Esophagus muscularis mucosa (tissue), 4 donors: ENCODE measurements around the gene MT1HL1. TPM values are rescaled to one million over a fixed set of nuclear protein-coding genes. Genes with fewer than 3 reads are reported as not detected.

Experiments used
- DNase-seq: peaks from one replicate; pipeline ENCODE4 v3.0.0-alpha.2; 2017; ENCODE audit errors: extremely low spot score
- H3K27ac ChIP-seq, 4 donors: fragments of 200-600 bp; sonication (generic); replicated peaks in 1 of 4; 1 replicate in 3 of 4; 2 replicates in 1 of 4; pipeline ENCODE4 v1.5.1; 2016 to 2019; ENCODE audit warnings: mild to moderate bottlenecking in 1 of 4
- H3K27me3 ChIP-seq, 4 donors: fragments of 200-600 bp; sonication (generic); one replicate each; pipeline versions ENCODE4 v1.5.1 to v1.6.0; 2016 to 2019
- H3K36me3 ChIP-seq, 4 donors: fragments of 200-600 bp; sonication (generic); one replicate each; pipeline ENCODE4 v1.5.1; 2016 to 2019
- H3K4me1 ChIP-seq, 4 donors: fragments of 200-600 bp; sonication (generic); one replicate each; pipeline ENCODE4 v1.5.1; 2016 to 2019
- H3K4me3 ChIP-seq, 4 donors: fragments of 200-600 bp; sonication (generic); 1 replicate in 2 of 4; 2 replicates in 2 of 4; pipeline ENCODE4 v1.5.1; 2016 to 2019; ENCODE audit warnings: mild to moderate bottlenecking in 4 of 4, moderate library complexity in 1 of 4
- H3K9me3 ChIP-seq, 4 donors: fragments of 200-600 bp; sonication (generic); 1 replicate in 3 of 4; 2 replicates in 1 of 4; pipeline ENCODE4 v1.5.1; 2016 to 2019
- CTCF ChIP-seq, 3 experiments: fragments of 200-600 bp in 2 of 3; fragments of 450-650 bp in 1 of 3; sonication (generic) in 2 of 3; IDR thresholded peaks; one replicate each; pipeline ENCODE4 v1.5.1; 2017 to 2019; ENCODE audit warnings: antibody characterized with exemption in 3 of 3, mild to moderate bottlenecking in 2 of 3, moderate library complexity in 1 of 3
- EP300 ChIP-seq: sonication (generic); formaldehyde crosslinking; IDR thresholded peaks from one replicate; pipeline ENCODE4 v1.6.1; 2017; ENCODE audit warnings: antibody characterized with exemption
- POLR2A ChIP-seq: fragments of 450-650 bp; IDR thresholded peaks from one replicate; pipeline ENCODE4 v1.6.1; 2017; ENCODE audit warnings: antibody characterized with exemption, moderate library complexity, mild to moderate bottlenecking, low read depth
- POLR2AphosphoS5 ChIP-seq, 2 donors: sonication (generic); formaldehyde crosslinking; IDR thresholded peaks; one replicate each; pipeline ENCODE4 v1.6.1; 2017; ENCODE audit warnings: antibody characterized with exemption in 2 of 2
- WGBS: methylation state at CpG from one replicate; pipeline ENCODE4 v1.1.5; 2018; 5-methylcytosine and 5-hydroxymethylcytosine counted together
- intact Hi-C: fragments of 100-400 bp; cut with DNase I; formaldehyde crosslinking; loops from one replicate; pipeline ENCODE4 v1.15.1; 2023
- total RNA-seq, 4 donors: library from RNA; depleted of rRNA; stranded (reverse); fragments of >200 nt; gene quantifications; one replicate each; pipeline versions ENCODE4 v1.1.0 to v1.2.1, GENCODE V29; 2016

Gene MT1HL1
- total RNA-seq = not detected

GRCh38 chr1:237004116-237004515 lies at the start of gene MT1HL1:
Gene MT1HL1 (minus strand): TSS chr1:237004441. CDS start chr1:237004372, 69 bp downstream.
- no peaks in the 10 kb centered on the region for H3K27me3 ChIP-seq
- peak; percentile 50 for DNase-seq
- 89% methylated on average over 18 of the region's 18 CpGs for WGBS
- H3K27ac ChIP-seq = no peak within 1 kb of the TSS
- no peak within 1 kb of the TSS for H3K4me3 ChIP-seq
- no peaks in the 10 kb centered on the region for H3K9me3 ChIP-seq
- TF ChIP-seq CTCF (IDR thresholded peaks at IDR 0.05) (no peak), POLR2AphosphoS5 (IDR thresholded peaks at IDR 0.05) (no peak), EP300 (no peak), POLR2A (no peak)
- no peaks in the 10 kb centered on the region for H3K36me3 ChIP-seq
- peaks cover 0 to 8% (median 4%) of the 10 kb centered on the region in 4 donors for H3K4me1 ChIP-seq
- intact Hi-C loops = no loop called here

GRCh38 chr1:237050915-237051314 lies 46.7 kb upstream of the MT1HL1 start:
- peaks cover 21 to 62% (median 29%) of the 10 kb centered on the region in 4 donors for H3K4me1 ChIP-seq
- H3K9me3 ChIP-seq = no peaks in the 10 kb centered on the region
- 71% methylated on average over 3 of the region's 3 CpGs for WGBS
- no peak for DNase-seq
- no peak for TF ChIP-seq EP300
- no peak for TF ChIP-seq POLR2A
- TF ChIP-seq CTCF (IDR thresholded peaks at IDR 0.05) = no peak
- TF ChIP-seq POLR2AphosphoS5 (IDR thresholded peaks at IDR 0.05) = no peak
- no peak overlapping the region for H3K27ac ChIP-seq
- H3K36me3 ChIP-seq = peaks cover 0 to 5% (median 0%) of the 10 kb centered on the region in 4 donors
- no peak overlapping the region for H3K4me3 ChIP-seq
- no peaks in the 10 kb centered on the region for H3K27me3 ChIP-seq
- intact Hi-C loops = no loop called here

- peak overlapping the region in 1 of 4 donors; percentile 27 for H3K27ac ChIP-seq
- intact Hi-C loops = no loop called here
- H3K36me3 ChIP-seq = peaks cover 0 to 5% (median 0%) of the 10 kb centered on the region in 4 donors
- no peaks in the 10 kb centered on the region for H3K9me3 ChIP-seq
- H3K4me1 ChIP-seq = peaks cover 22 to 64% (median 32%) of the 10 kb centered on the region in 4 donors
- H3K4me3 ChIP-seq = no peak overlapping the region
- DNase-seq = peak; percentile 90
- no peak for TF ChIP-seq POLR2AphosphoS5 (IDR thresholded peaks at IDR 0.05)
- TF ChIP-seq POLR2A = no peak
- TF ChIP-seq CTCF (IDR thresholded peaks at IDR 0.05) = no peak
- TF ChIP-seq EP300 = no peak
- H3K27me3 ChIP-seq = no peaks in the 10 kb centered on the region
- 83% methylated on average over 6 of the region's 6 CpGs for WGBS
Measured at GRCh38 chr1:237050185-237050584, 45.9 kb upstream of the MT1HL1 start.

GRCh38 chr1:237048803-237049202 lies 44.6 kb upstream of the MT1HL1 start:
- no peak for TF ChIP-seq POLR2A
- TF ChIP-seq POLR2AphosphoS5 (IDR thresholded peaks at IDR 0.05) = no peak
- no peak for TF ChIP-seq EP300
- no peak for TF ChIP-seq CTCF (IDR thresholded peaks at IDR 0.05)
- Histone ChIP-seq H3K9me3 (no peaks in the 10 kb centered on the region), H3K27ac (no peak overlapping the region), H3K27me3 (no peaks in the 10 kb centered on the region), H3K4me1 (peaks cover 19 to 61% (median 38%) of the 10 kb centered on the region in 4 donors), H3K4me3 (no peak overlapping the region), H3K36me3 (peaks cover 0 to 5% (median 0%) of the 10 kb centered on the region in 4 donors)
- DNase-seq = no peak
- WGBS = 94% methylated on average over 5 of the region's 5 CpGs
- intact Hi-C loops = loop anchor here (10.0 kb wide), 1 partner anchor 336 kb away; no protein-coding TSS in a partner anchor
